DND-41 (cell line): ENCODE results near the gene MACROD1.

Experiments
- EZH2 ChIP-seq: IDR thresholded peaks from 3 replicates; pipeline ENCODE4 v1.6.1; 2012; ENCODE audit warnings: borderline replicate concordance, low read depth, mild to moderate bottlenecking, moderate library complexity, low read length, inconsistent platforms; ENCODE audit not compliant: severe bottlenecking
- TF ChIP-seq, protein P1 (sequence below): IDR thresholded peaks from 2 replicates; pipeline ENCODE4 v1.5.1; 2012; ENCODE audit warnings: borderline replicate concordance, low read length, moderate library complexity, mild to moderate bottlenecking; ENCODE audit not compliant: poor library complexity, severe bottlenecking; ENCODE audit errors: extremely low read depth

DNA sequence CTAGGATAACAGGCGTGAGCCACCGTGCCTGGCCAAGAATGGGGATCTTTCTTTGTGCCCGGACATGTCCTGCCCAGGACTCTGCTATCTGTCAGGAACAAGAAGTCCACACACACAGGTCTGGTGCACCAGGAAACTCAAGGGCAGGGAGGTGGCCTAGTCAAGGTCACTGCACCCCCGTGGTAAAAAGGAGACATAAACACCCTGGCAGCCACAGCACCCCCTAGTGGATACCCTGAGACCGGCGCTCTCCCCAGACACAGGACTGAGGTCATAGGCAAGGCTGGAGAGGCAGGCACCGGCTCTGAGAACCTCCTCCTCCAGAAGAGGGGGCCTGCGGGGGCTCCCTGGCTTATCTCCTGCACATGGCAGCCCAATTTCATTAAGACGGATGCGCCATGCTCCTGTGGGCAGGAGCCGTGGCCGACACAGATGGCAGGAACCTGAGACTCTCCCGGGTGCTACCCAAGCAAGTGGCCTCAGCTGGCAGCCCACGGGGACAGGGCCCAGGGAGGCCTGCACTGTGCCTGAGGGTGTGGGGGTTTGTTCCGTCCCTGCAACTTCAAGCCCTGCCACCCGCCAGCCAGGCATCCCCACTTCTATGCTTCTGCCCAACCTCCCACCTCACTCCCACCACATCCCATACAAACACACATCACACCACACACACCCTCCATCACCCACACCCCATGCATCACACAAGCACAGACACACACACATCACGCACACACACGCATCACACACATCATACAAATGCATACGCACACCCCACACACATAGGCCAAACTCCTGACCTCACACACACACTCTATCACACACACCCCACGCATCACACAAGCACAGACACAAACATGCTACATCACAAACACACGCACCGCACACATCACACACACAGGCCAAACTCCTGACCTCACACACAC, 19.6 kb downstream of the MACROD1 start:
- TF ChIP-seq EZH2: no peak
- TF ChIP-seq, protein P1, sequence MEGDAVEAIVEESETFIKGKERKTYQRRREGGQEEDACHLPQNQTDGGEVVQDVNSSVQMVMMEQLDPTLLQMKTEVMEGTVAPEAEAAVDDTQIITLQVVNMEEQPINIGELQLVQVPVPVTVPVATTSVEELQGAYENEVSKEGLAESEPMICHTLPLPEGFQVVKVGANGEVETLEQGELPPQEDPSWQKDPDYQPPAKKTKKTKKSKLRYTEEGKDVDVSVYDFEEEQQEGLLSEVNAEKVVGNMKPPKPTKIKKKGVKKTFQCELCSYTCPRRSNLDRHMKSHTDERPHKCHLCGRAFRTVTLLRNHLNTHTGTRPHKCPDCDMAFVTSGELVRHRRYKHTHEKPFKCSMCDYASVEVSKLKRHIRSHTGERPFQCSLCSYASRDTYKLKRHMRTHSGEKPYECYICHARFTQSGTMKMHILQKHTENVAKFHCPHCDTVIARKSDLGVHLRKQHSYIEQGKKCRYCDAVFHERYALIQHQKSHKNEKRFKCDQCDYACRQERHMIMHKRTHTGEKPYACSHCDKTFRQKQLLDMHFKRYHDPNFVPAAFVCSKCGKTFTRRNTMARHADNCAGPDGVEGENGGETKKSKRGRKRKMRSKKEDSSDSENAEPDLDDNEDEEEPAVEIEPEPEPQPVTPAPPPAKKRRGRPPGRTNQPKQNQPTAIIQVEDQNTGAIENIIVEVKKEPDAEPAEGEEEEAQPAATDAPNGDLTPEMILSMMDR: peak; percentile 89
